Transverse colon (tissue), 4 donors: ENCODE measurements around the gene HS3ST1.

Source experiments
- EP300 ChIP-seq: sonication (generic); formaldehyde crosslinking; IDR thresholded peaks from one replicate; pipeline ENCODE4 v1.6.1; 2017; ENCODE audit warnings: antibody characterized with exemption, low read depth
- POLR2A ChIP-seq: fragments of 450-650 bp; IDR thresholded peaks from one replicate; pipeline ENCODE4 v1.6.1; 2016; ENCODE audit warnings: antibody characterized with exemption, mild to moderate bottlenecking, moderate library complexity
- POLR2AphosphoS5 ChIP-seq, 3 donors: sonication (generic); formaldehyde crosslinking; IDR thresholded peaks; one replicate each; pipeline ENCODE4 v1.6.1; 2016; ENCODE audit warnings: antibody characterized with exemption in 3 of 3
- TF ChIP-seq, protein P1 (sequence below), 5 experiments: fragments of 200-600 bp in 3 of 5; fragments of 450-650 bp in 2 of 5; sonication (generic) in 3 of 5; IDR thresholded peaks; 1 replicate in 2 of 5; 2 replicates in 3 of 5; pipeline ENCODE4 v1.5.1; 2016 to 2017; ENCODE audit warnings: antibody characterized with exemption in 5 of 5, inconsistent platforms in 3 of 5, mild to moderate bottlenecking in 2 of 5, moderate library complexity in 1 of 5

DNA sequence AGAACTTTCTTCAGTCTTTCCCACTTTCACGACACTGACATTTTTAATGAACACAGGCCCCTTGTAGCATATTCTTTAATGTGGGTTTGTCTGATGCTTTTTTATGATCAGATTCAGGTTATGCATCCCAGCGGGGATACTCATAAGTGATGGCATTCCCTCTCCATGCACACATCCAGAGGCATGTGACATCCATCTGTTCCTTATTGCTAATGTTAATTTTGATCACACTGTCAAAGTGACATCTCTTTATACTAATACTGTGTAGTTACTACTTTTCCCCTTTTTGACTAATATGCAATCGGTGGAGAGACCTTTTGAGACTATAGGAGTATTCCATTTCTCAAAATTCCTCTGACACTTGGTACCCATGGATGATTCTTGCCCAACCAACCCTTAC lies 43.8 kb upstream of the HS3ST1 start:
- TF ChIP-seq, protein P1, sequence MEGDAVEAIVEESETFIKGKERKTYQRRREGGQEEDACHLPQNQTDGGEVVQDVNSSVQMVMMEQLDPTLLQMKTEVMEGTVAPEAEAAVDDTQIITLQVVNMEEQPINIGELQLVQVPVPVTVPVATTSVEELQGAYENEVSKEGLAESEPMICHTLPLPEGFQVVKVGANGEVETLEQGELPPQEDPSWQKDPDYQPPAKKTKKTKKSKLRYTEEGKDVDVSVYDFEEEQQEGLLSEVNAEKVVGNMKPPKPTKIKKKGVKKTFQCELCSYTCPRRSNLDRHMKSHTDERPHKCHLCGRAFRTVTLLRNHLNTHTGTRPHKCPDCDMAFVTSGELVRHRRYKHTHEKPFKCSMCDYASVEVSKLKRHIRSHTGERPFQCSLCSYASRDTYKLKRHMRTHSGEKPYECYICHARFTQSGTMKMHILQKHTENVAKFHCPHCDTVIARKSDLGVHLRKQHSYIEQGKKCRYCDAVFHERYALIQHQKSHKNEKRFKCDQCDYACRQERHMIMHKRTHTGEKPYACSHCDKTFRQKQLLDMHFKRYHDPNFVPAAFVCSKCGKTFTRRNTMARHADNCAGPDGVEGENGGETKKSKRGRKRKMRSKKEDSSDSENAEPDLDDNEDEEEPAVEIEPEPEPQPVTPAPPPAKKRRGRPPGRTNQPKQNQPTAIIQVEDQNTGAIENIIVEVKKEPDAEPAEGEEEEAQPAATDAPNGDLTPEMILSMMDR (IDR thresholded peaks at IDR 0.05), result no peak
- no peak for TF ChIP-seq POLR2A
- TF ChIP-seq POLR2AphosphoS5 (IDR thresholded peaks at IDR 0.05), result no peak
- no peak for TF ChIP-seq EP300
